ENCODE data around the gene TMEM255B. TPM values are rescaled to one million over a fixed set of nuclear protein-coding genes. Genes with fewer than 3 reads are reported as not detected.
"Not testable (repeated sequence)": the region's sequence is repeated elsewhere in the genome, so short reads cannot be mapped to it uniquely, and the experiment has no call there.

The TMEM255B gene
- total and polyA plus RNA-seq, 4 donors = 6.0 to 19.6 (median 14.8) TPM

DNA sequence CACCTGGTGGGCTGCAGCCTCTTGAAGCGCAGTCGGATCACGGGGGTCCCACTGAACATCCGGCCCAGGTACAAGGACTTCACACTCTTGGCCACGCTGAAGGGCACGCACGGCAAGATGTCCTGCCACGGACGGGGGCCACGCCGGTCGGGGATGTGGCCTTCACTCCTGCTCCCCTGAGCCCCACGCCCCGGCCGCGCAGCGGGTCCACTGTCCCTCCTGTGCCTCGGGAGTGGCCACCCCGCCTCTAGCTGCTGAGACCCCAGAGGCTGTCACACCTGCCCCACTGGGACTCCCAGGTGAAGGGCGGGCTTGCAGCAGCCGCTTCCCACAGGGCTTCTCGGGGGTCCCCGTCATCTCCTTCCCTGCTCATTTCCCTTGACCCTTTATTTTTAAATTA is 73.6 kb downstream of the TMEM255B start:
- Histone ChIP-seq H3K4me1 (ENCODE audit: control insufficient read depth in 5 of 5, insufficient read depth in 5 of 5, low read length in 5 of 5) (peaks cover 0 to 7% (median 4%) of the 10 kb centered on the region in 5 donors), H3K27ac (ENCODE audit: low read depth in 1 of 2, low read length in 1 of 2) (no peak overlapping the region), H3K4me3 (no peak overlapping the region), H3K9ac (ENCODE audit: insufficient read depth in 1 of 2, low read length in 2 of 2) (no peak overlapping the region), H3K9me3 (ENCODE audit: control insufficient read depth in 4 of 4, insufficient read depth in 3 of 4, low read length in 3 of 4) (no peaks in the 10 kb centered on the region), H3K36me3 (ENCODE audit: control insufficient read depth in 4 of 4, insufficient read depth in 4 of 4, low read length in 4 of 4) (peaks cover 0 to 30% (median 1%) of the 10 kb centered on the region in 4 donors), H3K27me3 (ENCODE audit: control insufficient read depth in 3 of 3, insufficient read depth in 3 of 3, low read length in 2 of 3) (no peaks in the 10 kb centered on the region)
- no peak for ATAC-seq (ENCODE audit: insufficient read depth, low FRiP score)
- 98 to 99% methylated on average over 21 to 23 of the region's 23 CpGs for WGBS, 2 donors
- TF ChIP-seq CTCF (IDR thresholded peaks at IDR 0.05; ENCODE audit: control extremely low read depth, extremely low read depth) = no peak
- DNase-seq = no peak

DNA sequence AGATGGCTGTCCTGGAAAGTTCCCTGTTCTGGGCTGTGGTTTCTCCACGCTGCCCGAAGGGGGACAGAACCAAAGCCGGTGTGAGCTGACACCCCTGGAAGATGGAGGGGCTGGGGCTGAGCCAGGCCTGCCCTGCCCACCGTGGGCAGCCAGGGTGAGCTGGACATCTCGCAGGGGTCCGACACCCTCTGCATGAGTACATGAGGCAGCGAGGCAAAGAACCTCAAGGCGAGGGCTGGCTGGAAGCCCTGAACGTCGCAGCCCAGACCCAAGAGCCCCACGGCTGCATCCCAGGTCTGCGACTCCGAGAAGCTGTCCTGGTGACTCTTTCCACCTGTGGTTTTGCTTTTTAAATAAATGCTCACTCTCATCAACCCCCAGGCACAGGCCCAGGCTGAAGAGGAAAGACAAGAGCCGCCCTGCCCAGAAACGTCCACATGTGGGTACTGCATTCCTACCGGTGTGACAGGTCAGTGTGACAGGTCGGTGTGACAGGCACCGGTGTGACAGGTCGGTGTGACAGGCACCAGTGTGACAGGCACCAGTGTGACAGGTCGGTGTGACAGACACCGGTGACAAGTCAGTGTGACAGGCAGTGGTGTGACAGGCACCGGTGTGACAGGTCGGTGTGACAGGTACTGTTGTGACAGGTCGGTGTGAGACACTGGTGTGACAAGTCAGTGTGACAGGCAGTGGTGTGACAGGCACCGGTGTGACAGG is 74.2 kb downstream of the TMEM255B start:
- H3K27ac ChIP-seq (ENCODE audit: low read depth in 1 of 2, low read length in 1 of 2) = no peak overlapping the region
- H3K4me3 ChIP-seq = no peak overlapping the region
- ATAC-seq (ENCODE audit: insufficient read depth, low FRiP score) = no peak
- 93 to 95% methylated on average over 25 of the region's 25 CpGs for WGBS, 2 donors
- no peak for DNase-seq
- H3K9ac ChIP-seq (ENCODE audit: insufficient read depth in 1 of 2, low read length in 2 of 2) = no peak overlapping the region
- peaks cover 0 to 13% (median 7%) of the 10 kb centered on the region in 5 donors for H3K4me1 ChIP-seq (ENCODE audit: control insufficient read depth in 5 of 5, insufficient read depth in 5 of 5, low read length in 5 of 5)
- H3K27me3 ChIP-seq (ENCODE audit: control insufficient read depth in 3 of 3, insufficient read depth in 3 of 3, low read length in 2 of 3) = no peaks in the 10 kb centered on the region
- no peaks in the 10 kb centered on the region for H3K9me3 ChIP-seq (ENCODE audit: control insufficient read depth in 4 of 4, insufficient read depth in 3 of 4, low read length in 3 of 4)
- H3K36me3 ChIP-seq (ENCODE audit: control insufficient read depth in 4 of 4, insufficient read depth in 4 of 4, low read length in 4 of 4) = peaks cover 0 to 28% (median 1%) of the 10 kb centered on the region in 4 donors
- TF ChIP-seq CTCF (IDR thresholded peaks at IDR 0.05; ENCODE audit: control extremely low read depth, extremely low read depth) = no peak

DNA sequence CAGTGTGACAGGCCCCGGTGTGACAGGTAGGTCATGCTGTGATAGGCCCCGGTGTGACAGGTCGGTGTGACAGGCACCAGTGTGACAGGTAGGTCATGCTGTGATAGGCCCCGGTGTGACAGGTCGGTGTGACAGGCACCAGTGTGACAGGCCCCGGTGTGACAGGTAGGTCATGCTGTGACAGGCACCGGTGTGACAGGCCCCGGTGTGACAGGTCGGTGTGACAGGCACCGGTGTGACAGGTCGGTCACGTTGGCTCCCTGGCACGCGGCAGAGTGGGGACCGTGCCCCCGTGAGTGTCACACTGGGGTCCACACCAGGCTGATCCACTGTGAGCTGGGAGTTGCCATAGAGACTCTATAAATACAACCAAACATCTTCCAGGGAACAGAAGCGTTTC is 75.0 kb downstream of the TMEM255B start:
- DNase-seq; H3K9ac ChIP-seq (ENCODE audit: insufficient read depth in 1 of 2, low read length in 2 of 2); H3K27ac ChIP-seq (ENCODE audit: low read depth in 1 of 2, low read length in 1 of 2); ATAC-seq (ENCODE audit: insufficient read depth, low FRiP score); H3K4me3 ChIP-seq; H3K9me3 ChIP-seq (ENCODE audit: control insufficient read depth in 4 of 4, insufficient read depth in 3 of 4, low read length in 3 of 4); H3K27me3 ChIP-seq (ENCODE audit: control insufficient read depth in 3 of 3, insufficient read depth in 3 of 3, low read length in 2 of 3): not testable (repeated sequence)
- WGBS, 2 donors = 94 to 97% methylated on average over 17 of the region's 17 CpGs
- Histone ChIP-seq H3K4me1 (ENCODE audit: control insufficient read depth in 5 of 5, insufficient read depth in 5 of 5, low read length in 5 of 5) (peaks cover 0 to 13% (median 9%) of the 10 kb centered on the region in 5 donors), H3K36me3 (ENCODE audit: control insufficient read depth in 4 of 4, insufficient read depth in 4 of 4, low read length in 4 of 4) (peaks cover 0 to 27% (median 1%) of the 10 kb centered on the region in 4 donors)

- no peak for ATAC-seq (ENCODE audit: insufficient read depth, low FRiP score)
- WGBS, 2 donors = 90 to 94% methylated on average over 34 to 38 of the region's 38 CpGs
- peaks cover 0 to 13% (median 10%) of the 10 kb centered on the region in 5 donors for H3K4me1 ChIP-seq (ENCODE audit: control insufficient read depth in 5 of 5, insufficient read depth in 5 of 5, low read length in 5 of 5)
- no peak for DNase-seq
- H3K4me3 ChIP-seq = no peak overlapping the region
- no peaks in the 10 kb centered on the region for H3K9me3 ChIP-seq (ENCODE audit: control insufficient read depth in 4 of 4, insufficient read depth in 3 of 4, low read length in 3 of 4)
- peaks cover 0 to 27% (median 1%) of the 10 kb centered on the region in 4 donors for H3K36me3 ChIP-seq (ENCODE audit: control insufficient read depth in 4 of 4, insufficient read depth in 4 of 4, low read length in 4 of 4)
- H3K27me3 ChIP-seq (ENCODE audit: control insufficient read depth in 3 of 3, insufficient read depth in 3 of 3, low read length in 2 of 3) = no peaks in the 10 kb centered on the region
- H3K9ac ChIP-seq (ENCODE audit: insufficient read depth in 1 of 2, low read length in 2 of 2) = no peak overlapping the region
- no peak overlapping the region for H3K27ac ChIP-seq (ENCODE audit: low read depth in 1 of 2, low read length in 1 of 2)
- TF ChIP-seq CTCF (IDR thresholded peaks at IDR 0.05; ENCODE audit: control extremely low read depth, extremely low read depth) = no peak
Observed at GRCh38 chr13:113834496-113835200, 75.6 kb downstream of the TMEM255B start.
